NCI-H524 treated with DMSO at 0.1 percent for 48 hours (cell line): Measurements from ENCODE around the gene C2CD3.
"Not testable (repeated sequence)": the region's sequence is repeated elsewhere in the genome, so short reads cannot be mapped to it uniquely, and the experiment has no call there.

Experiments used
- DNase-seq: peaks from one replicate; lab custom pipeline; 2025; lab: John Stamatoyannopoulos, UW

C2CD3 gene

DNA sequence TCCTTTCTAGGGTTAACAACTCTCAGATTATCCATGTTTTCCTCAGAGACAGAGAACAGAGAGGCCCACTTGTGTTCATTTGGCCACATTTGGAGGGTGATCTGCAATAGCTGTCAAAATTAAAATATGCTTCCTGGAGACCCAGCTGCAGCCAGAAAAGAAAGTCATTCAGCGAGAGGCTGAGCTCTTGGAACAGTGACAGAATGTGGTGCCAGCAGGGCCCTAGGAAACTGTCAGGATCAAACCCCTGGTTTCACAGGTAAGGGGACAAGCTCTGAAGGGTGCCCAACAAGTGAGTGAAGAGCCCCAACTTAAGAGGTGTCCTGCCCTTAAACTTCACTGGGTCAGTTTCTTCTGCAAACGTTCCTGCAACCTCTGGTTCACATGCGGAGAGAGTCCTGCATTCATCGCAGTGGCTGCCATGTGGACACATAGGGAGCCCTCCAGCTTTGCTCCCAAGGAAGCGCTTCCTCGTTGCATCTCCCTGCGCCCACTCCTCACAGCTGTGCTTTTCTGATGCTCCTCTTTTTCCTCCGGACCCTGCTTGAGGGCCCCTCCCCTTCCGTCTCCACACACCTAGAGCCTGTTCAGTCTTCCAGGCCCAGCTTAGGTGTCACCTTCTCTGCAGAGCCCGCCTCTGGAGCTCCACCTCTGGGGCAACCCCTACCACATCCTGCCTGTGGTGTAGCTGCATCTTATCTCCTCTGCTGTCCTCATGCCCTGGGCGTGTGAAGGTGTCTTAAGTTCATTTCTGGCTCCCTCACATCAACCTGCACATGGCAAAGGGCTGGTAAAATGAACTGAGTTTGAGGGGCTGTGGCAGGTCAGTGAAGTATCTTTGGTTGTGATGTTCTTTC, 165.8 kb downstream of the C2CD3 start:
- no peak for DNase-seq

- DNase-seq: no peak
Observed at GRCh38 chr11:74004046-74004695, 166.6 kb downstream of the C2CD3 start.

GRCh38 chr11:74002832-74003231, 168.0 kb downstream of the C2CD3 start:
- no peak for DNase-seq

DNA sequence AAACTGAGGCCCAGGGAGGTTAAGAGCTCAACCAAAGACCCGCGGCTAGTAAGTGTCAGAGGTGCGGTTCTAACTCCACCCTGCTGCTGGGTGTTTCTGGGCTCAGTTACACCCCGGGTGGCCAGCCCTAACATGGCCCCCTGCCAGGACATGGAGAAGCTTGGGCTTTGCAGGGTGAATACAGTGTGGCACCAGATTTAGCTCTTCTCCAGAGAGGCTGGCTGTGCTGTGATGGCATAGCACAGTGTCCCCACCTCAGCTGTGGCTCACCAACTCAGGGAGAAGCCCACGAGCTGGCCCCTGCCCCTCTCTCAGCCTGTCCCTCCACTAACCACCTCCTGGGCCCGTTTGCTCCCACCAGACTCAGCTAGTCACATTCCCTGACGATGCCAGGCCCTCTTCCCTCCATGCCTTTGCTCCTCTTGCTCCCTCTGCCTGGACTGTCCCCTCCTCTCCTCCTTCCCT, 168.9 kb downstream of the C2CD3 start:
- no peak for DNase-seq

GRCh38 chr11:74000307-74001133, 170.3 kb downstream of the C2CD3 start:
- no peak for DNase-seq

- no peak for DNase-seq
Observed at GRCh38 chr11:73999581-74000306, 171.1 kb downstream of the C2CD3 start.

DNA sequence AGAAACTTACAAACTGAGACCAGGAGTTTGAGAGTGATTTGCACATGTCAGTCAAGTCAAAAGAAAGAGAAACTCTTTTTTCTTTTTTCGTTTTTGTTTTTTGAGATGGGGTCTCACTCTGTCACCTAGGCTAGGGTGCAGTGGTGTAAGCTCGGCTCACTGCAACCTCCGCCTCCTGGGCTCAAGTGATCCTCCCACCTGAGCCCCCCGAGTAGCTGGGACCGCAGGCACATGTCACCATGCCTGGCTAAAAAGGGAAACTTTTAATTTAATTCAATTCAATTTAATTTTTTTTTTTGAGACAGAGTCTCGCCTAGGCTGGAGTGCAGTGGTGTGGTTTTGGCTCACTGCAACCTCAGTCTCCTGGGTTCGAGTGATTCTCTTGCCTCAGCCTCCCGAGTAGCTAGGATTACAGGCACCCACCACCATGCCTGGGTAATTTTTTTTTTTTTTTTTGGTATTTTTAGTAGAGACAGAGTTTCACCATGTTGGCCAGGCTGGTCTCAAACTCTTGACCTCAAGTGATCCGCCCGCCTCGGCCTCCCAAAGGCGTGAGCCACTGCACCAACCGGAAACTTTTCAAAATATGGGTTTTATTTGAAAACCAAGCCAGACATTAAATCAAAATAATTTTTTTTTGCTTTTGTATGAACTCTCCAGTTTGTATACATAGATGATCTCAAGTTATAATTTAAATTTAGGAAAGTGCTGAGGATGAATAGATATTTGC, 171.8 kb downstream of the C2CD3 start:
- no peak for DNase-seq

GRCh38 chr11:73997120-73997770, 173.6 kb downstream of the C2CD3 start:
- DNase-seq: no peak

DNA sequence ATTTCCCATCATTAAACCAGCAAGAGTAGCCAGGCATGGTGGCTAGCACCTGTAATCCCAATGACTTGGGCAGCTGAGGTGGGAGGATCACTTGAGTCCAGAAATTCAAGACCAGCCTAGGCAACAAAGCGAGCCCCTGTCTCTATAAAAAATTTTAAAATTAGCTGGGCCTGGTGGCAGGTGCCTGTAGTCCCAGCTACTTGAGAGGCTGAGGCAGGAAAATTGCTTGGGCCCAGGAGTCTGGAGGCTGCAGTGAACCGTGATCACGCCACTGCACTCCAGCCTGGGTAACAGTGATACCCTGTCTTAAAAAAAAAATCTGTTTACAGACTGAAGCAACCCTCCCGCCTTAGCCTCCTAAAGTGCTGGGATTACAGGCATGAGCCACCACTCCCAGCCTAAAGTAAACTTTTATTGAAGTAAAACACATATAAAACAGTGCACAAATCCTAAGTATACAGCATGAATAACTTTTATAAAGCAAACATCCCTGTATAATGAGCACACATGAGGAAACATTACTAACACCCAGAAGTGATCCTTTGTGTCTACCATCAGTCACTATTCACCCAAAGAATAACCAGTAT, 174.5 kb downstream of the C2CD3 start:
- no peak for DNase-seq

DNA sequence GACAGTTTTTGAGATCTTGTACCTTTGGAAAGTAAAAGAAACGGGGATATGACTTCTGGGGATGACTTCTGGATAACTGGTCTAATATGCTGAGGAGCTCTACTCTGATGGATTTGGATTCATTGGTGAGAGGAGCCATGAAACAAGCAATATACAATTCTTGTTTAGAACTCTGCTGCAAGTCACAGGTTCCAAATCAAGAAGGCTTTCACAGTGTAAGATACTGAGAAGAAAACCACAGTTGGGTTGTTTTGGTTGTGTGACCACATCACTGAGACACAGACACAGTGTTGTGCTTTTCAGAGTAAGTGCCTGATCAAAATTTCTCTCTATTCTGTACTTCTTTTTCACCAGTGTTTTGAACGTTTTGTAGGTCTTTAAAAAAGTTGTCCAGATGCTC, 175.1 kb downstream of the C2CD3 start:
- DNase-seq: no peak

GRCh38 chr11:73995247-73995646, 175.6 kb downstream of the C2CD3 start:
- no peak for DNase-seq

- DNase-seq: no peak
Observed at GRCh38 chr11:73991471-73992006, 179.3 kb downstream of the C2CD3 start.

- DNase-seq: no peak
Observed at GRCh38 chr11:73990730-73991129, 180.1 kb downstream of the C2CD3 start.

DNA sequence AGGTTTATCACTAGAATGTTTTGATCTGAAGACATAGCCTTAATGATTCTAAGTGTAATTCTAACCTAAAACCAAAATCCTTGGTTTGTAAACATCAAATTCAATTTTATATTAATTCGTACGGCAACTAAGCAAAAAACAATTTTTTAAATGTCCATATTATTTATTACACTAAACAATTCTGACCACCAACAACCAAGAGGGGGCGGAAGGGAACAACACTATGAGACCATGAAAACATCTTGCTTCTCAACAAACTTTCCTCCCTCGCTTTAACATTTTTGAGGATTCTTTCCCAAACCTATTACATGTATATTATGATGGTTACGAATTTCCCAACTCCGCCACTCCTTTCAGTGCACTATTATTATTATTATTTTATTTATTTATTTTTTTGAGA, 181.6 kb downstream of the C2CD3 start:
- DNase-seq: no peak

DNA sequence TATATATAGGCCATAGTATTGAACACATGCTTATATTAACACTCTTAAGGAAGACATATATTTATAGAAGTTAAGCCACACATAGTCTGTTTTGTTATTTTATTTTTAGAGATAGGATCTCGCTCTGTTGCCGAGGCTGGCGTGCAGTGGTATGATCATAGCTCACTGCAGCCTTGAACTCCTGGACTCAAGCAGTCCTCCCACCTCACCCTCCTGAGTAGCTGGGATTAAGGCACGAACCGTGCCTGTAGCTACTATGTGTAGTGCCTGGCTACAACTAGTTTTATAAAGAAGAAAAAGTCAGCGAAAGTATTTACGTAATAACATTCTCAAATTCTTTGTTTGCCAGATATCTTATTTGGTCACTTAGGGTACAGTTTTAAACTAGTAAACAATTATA, 182.6 kb downstream of the C2CD3 start:
- no peak for DNase-seq

DNA sequence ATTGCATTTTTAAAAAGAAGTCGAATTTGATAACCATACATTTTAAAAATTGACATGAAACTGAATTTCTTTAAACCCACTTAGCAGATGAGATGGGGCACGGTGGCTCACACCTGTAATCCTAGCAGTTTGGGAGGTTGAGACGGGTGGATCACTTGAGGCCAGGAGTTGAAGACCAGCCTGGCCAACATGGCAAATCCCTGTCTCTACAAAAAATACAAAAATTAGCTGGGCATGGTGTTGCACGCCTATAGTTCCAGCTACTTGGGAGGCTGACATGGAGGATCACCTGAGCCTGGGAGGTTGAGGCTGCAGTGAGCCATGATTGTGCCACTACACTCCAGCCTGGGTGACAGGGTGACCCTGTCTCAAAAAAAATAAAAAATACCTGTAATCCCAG, 185.1 kb downstream of the C2CD3 start:
- DNase-seq: not testable (repeated sequence)

DNA sequence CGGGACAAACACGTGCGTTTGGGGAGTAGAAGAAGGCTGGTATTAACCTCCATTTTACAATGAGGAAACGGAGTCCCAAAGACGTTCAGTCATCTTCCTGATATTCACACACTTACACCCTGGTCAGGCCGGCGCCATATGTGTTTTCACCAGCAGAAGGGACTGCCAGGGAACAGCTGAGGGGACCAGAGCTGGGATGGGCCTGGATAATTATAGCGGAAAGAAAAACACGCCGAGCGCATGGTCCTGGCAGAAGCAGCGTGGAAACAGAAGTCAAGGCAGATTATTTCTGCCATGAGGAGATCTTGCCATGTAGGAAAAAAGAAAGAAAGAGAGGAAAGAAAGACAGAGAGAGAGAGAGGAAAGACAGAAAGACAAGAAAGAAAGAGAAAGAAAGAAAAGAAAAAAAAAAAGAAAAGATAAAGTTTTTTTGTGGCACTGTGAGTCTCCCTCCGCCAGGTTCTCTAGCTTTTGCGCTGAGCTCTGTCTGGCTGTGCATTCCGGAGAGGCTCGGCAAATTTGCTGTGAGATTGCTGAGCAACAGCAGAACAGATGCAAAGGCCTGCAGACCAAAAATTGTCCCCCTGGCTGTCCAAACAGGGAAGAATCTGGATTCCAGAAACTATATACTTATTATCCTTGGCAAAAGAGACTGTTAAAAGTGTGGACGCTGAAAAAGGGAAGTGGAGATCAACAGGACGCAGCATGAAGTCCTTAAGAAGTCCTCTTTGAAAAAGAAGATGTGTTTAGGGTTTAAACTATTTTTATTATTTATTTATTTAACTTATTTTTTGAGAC, 186.9 kb downstream of the C2CD3 start:
- no peak for DNase-seq

- peak; percentile 82 for DNase-seq
Observed at GRCh38 chr11:73982990-73983740, 187.6 kb downstream of the C2CD3 start.
